Left ventricle myocardium superior (tissue), 1 donor: ENCODE results near the gene SLC25A19. TPM values are rescaled to one million over a fixed set of nuclear protein-coding genes. Genes with fewer than 3 reads are reported as not detected.
"Not testable (repeated sequence)": the region's sequence is repeated elsewhere in the genome, so short reads cannot be mapped to it uniquely, and the experiment has no call there.

Source experiments
- ATAC-seq: fragments of 200-7000 bp; cut with Tn5 transposase; one replicate; pipeline ENCODE4 v1.9.1; 2020; ENCODE audit warnings: mild to moderate bottlenecking, moderate library complexity
- DNase-seq: peaks from one replicate; pipeline ENCODE4 v3.0.0-alpha.2; 2020
- intact Hi-C: fragments of 100-400 bp; cut with micrococcal nuclease; formaldehyde crosslinking; loops from one replicate; pipeline ENCODE4 v1.11.0; 2022
- total RNA-seq: library from RNA; stranded (reverse); fragmentation: NEBNext Ultra II Directional; extraction: Animal tissue kit (Norgen Biotek cat#: 25700); gene quantifications from one replicate; pipeline ENCODE4 v1.2.1, GENCODE V29; 2021
- donor health status: DM: no; HTN: yes; CAD: no; lungs with severe emphysema.

Gene SLC25A19
- total RNA-seq, 1 donor from 2014 or later = 23.0 TPM

DNA sequence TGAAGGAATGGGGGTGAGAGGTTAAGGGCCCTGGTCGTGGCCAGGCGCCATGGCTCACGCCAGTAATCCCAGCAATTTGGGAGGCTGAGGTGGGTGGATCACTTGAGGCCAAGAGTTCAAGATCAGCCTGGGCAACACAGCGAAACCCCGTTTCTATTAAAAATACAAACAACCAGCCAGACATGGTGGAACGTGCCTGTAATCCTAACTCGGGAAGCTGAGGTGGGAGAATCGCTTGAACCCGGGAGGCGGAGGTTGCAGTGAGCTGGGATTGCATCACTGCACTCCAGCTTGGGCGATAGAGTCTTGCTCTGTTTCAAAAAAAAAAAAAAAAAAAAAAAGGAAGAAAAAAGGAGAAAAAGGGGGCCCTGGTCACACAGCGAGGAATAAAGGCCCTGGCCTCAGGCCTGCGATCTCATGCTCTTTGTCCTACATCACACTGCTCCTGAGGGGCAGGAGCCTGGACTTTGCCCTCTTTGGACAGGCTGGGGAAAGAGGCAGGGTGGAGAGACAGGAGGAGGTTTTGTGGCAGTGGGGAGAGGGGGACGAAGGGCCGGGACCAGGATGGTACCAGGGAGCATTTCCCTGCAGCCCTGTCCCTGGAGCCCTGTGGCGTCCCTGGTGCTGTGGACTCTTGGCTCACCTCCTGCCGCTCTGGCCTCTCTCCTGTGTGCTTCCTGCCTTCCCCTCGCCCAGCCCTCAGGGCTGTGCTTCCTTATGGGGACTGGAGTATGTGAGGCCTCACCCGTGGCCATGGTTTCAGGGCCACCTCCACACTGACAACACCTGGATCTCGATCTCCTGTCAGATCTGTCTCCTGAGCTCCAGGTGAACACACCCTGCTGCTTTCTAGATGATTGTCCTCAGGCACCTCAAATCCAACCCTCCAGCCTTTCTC, 19.7 kb upstream of the SLC25A19 start:
- intact Hi-C loops = no loop called here
- peak; percentile 43 for ATAC-seq
- peak; percentile 40 for DNase-seq

GRCh38 chr17:75307957-75308731, 18.9 kb upstream of the SLC25A19 start:
- ATAC-seq (no peak), DNase-seq (no peak)
- intact Hi-C loops = no loop called here

DNA sequence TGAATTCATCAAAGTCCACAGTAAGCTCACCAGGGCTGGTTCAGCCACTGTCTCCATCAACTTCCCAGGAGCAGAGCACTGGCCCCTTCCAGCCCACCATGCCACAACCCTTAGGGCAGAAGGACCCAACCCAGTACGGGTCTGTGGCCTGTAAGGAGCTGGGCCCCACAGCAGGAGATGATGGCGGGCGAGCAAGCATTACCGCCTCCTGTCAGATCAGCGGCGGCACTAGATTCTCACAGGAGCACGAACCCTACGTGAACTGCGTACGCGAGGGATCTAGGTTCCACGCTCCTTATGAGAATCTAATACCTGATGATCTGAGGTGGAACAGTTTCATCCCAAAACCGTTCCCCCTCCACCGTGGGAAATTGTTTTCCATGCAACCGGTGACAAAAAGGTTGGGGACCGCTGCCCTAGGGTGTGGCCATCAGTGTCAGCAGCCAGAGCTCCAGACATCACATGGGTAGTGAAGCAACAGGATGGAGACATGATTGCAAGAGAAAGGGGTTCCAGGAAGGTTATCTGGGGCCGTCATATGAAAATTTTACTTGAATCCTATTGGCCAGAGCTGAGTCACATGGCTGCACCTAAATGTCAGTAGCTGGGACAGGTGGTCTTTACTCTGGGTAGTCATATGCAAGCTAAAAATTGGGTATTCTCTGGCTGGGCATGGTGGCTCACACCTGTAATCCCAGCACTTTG, 12.4 kb upstream of the SLC25A19 start:
- ATAC-seq = no peak
- intact Hi-C loops = no loop called here
- DNase-seq = no peak

- DNase-seq (no peak), ATAC-seq (no peak)
- intact Hi-C loops = no loop called here
Observed at GRCh38 chr17:75301049-75301448, 11.8 kb upstream of the SLC25A19 start.

DNA sequence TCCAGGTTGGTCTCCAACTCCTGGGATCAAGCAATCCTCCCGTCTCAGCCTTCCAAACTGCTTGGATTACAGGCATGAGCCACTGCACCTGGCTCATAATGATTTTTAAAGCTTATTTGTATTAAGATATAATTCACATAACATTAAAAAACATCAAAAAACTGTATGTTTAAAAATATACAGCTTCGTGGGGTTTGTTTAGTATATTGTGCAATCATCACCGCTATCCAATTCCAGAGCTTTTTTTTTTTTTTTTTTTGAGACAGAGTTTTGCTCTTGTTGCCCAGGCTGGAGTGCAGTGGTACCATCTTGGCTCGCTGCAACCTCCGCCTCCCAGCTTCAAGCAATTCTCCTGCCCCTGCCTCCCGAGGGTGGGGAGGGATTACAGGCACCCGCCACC, 11.0 kb upstream of the SLC25A19 start:
- intact Hi-C loops = no loop called here
- DNase-seq (no peak), ATAC-seq (no peak)

DNA sequence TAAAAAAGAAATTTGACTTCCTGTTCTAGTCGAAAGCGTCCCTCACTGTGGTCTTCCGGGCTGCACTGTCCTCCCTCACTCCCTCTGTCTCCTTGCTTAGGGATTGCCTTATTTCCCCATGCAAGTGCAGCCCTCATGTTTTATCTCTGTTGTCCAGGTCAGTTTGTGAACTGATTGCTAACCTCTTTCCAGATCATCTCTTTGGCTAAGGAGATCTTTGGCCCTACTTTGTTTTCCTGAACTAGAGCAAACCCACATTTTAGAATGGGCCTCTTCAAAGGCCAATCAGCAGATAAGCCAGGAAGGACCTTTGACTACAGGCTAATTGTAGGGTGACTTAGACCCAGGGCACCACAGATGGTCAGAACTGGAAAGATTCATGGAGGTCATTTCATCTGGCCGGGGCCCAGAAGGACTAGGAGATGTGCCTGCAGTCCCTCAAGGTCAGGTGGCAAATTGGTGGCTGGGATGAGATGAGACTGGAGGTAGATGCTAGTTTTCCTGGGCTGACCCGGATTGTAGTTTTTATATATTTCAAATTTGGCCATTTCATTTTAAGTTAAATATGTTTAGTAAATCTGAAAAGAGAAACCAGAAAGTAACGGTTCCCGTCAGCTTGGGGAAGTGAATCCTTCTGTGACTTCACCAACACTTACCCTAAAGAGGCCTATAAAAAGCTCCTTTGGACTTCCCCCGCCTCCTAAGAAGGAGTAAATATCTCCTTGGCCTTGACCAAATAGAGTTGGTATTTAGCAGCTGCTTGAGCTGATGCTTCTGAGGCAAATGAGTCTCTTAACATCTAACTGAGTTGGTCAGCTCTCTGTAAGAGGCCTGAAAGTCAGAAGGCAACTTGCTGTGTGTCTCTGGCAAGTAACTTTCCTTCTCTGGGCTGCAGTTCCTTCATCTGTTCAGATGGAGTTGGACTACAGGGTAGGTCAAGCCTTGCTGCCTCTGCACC, 6.2 kb upstream of the SLC25A19 start:
- ATAC-seq = peak; percentile 61
- no peak for DNase-seq

GRCh38 chr17:75292810-75293448, 3.7 kb upstream of the SLC25A19 start:
- not testable (repeated sequence) for ATAC-seq

More for the DNA sequence above, 6.2 kb upstream of the SLC25A19 start:
- intact Hi-C loops = no loop called here

DNA sequence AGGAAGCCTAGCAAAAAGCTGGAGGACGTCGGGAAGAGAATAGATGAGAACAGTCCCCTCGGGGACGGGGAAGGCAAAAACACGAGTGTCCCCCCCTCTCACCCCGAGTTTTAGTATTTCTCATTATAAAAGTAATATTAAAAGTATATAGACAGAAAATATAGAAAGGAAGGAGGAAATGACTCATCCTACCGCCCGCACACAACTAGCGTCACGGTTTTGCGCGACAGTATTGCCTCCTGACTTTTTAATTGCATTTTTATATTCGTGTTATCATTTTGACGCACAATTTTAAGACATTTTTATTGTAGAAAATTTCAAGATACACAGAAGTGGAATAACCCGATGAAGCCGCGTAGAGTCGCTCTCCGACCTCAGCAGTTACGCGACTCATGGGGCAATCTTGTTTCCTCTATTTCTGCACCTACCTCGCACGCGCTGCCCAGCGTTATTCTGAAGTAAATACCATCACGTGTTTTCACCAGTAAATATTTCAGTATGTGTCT, 652 bp upstream of the SLC25A19 start:
- DNase-seq = peak; percentile 50
- intact Hi-C loops = no loop called here
- ATAC-seq = peak; percentile 35

More at GRCh38 chr17:75292810-75293448, 3.7 kb upstream of the SLC25A19 start:
- intact Hi-C loops = not testable (repeated sequence)
- DNase-seq = peak; percentile 54

DNA sequence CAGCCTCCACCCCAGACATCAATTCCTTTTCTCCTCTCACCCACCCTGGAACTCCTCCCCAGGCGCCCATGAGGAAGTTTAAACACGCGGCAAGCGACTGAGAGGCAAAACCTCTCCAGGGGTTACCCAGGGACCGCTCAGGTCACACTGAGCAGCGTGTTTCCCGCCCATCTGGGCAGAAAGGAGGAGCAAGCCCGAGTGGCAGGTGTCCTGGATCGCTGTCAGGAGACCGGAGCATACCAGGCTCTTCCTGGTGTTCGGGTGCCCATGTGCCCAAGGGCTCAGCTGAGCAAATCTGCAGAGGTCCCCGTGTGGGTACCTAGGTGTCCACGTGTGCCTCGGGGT, 491 bp downstream of the SLC25A19 start:
- ATAC-seq = peak; percentile 40
- no peak for DNase-seq
- intact Hi-C loops = no loop called here

DNA sequence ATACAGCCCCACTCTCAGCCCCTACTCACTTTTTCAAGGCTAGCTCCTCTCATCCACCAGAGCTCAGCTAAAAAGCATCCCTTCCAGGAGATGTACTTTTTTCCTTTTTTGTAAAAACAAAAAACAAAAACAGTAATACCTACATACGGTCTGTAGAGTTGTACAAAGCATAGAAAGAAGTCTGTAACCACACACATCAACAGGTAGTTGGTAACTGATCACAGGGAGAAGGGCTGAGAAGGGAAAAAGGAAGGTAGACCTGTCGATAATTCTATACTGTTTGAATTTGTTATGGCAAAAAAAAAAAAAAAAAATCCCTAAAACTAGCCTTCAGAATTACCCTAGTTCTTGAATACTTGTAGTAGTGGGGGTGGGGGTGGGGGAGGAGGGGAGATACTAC, 874 bp downstream of the SLC25A19 start:
- DNase-seq (no peak), ATAC-seq (no peak)
- intact Hi-C loops = no loop called here

GRCh38 chr17:75287221-75287620, 2.0 kb downstream of the SLC25A19 start:
- intact Hi-C loops = no loop called here
- ATAC-seq (no peak), DNase-seq (no peak)

DNA sequence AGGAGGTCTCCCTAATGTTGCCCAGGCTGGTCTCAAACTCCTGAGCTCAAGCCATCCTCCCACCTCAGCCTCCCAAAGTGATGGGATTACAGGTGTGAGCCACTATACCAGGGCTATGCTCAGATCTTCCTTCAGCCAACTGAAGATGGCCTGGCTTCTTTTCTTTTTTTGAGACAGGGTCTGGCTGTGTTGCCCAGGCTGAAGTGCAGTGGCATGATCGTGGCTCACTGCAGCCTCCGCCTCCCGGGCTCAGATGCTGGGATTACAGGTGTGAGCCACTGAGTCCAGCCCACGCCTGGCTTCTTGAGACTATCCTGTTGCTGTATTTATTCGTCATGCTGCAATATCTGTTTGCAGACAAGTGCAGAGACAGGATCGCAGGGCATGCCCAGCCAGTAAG, 4.1 kb downstream of the SLC25A19 start:
- no peak for ATAC-seq
- intact Hi-C loops = no loop called here
- no peak for DNase-seq

- intact Hi-C loops, ATAC-seq, DNase-seq: not testable (repeated sequence)
Observed at GRCh38 chr17:75280189-75280588, 9.0 kb downstream of the SLC25A19 start.

DNA sequence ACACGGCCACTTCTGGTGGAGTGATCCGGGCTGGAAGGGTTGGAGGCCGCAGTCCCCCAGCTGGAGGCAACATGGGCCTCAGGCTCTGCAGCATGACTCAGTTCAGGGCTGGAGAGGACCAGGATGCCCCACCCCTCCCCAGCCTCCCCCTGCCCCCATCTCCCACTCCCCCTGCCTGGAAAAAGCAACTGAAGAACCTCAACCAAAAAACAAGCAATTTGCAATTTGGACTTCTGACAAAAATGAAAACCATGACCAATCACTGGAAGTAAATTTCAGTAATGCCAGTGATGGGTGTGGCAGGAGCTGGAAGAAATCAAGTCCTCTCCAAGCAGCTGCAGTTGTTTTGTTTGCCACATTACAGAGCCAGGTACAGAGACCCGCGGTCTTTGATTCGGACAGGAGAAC, 11.6 kb downstream of the SLC25A19 start:
- DNase-seq = no peak
- ATAC-seq = no peak
- intact Hi-C loops = no loop called here

- intact Hi-C loops = no loop called here
- no peak for DNase-seq
- ATAC-seq = no peak
Observed at GRCh38 chr17:75273977-75274708, 15.1 kb downstream of the SLC25A19 start.

- DNase-seq = no peak
- no peak for ATAC-seq
- intact Hi-C loops = no loop called here
Observed at GRCh38 chr17:75272848-75273184, 16.4 kb downstream of the SLC25A19 start.
